H1 (cell line): ENCODE results near the gene SPG7. TPM values are rescaled to one million over a fixed set of nuclear protein-coding genes. Genes with fewer than 3 reads are reported as not detected.

Experiments used
- CTCF ChIA-PET: fragments of 300-600 bp; sonication (Branson Sonifier 250); formaldehyde crosslinking; loops from one replicate; lab custom pipeline; 2021; ENCODE audit not compliant: partially characterized antibody; lab: Charles Lee
- POLR2A ChIA-PET: fragments of 300-600 bp; sonication (Branson Sonifier 250); formaldehyde crosslinking; loops from one replicate; lab custom pipeline; 2021; ENCODE audit warnings: inconsistent platforms; ENCODE audit not compliant: partially characterized antibody; lab: Charles Lee
- DNase-seq, 2 experiments: peaks; one replicate each; pipeline versions ENCODE4 v3.0.0 to v3.0.0-alpha.2; 2010 to 2022; ENCODE audit warnings: low spot score in 2 of 2, low read depth in 1 of 2, mixed read lengths in 1 of 2
- FAIRE-seq: peaks from 2 replicates; lab custom pipeline; 2011; peaks lifted over from hg19 to GRCh38; lab: Jason Lieb, UNC
- H2AFZ ChIP-seq: 2 replicates; pipeline ENCODE4 v1.8.1; 2012; ENCODE audit warnings: low read length, inconsistent platforms
- H2AK5ac ChIP-seq: 2 replicates; pipeline ENCODE4 v1.6.1; 2013; ENCODE audit warnings: low read depth, low read length
- H2BK120ac ChIP-seq: replicated peaks from 2 replicates; pipeline ENCODE3; 2013; ENCODE audit warnings: low read depth, low read length, inconsistent platforms
- H2BK12ac ChIP-seq: 2 replicates; pipeline ENCODE4 v1.6.1; 2013; ENCODE audit warnings: low read depth, low read length
- H2BK15ac ChIP-seq: 2 replicates; pipeline ENCODE4 v1.6.1; 2013; ENCODE audit warnings: low read length
- H2BK20ac ChIP-seq: 2 replicates; pipeline ENCODE4 v1.6.1; 2013; ENCODE audit warnings: low read length
- H2BK5ac ChIP-seq: 2 replicates; pipeline ENCODE4 v1.6.1; 2013; ENCODE audit warnings: low read depth, low read length
- H3K14ac ChIP-seq: 2 replicates; pipeline ENCODE4 v1.6.1; 2013; ENCODE audit warnings: inconsistent platforms; ENCODE audit not compliant: insufficient read length
- H3K18ac ChIP-seq: 2 replicates; pipeline ENCODE4 v1.6.1; 2013; ENCODE audit warnings: low read length; ENCODE audit errors: extremely low read depth
- H3K23ac ChIP-seq: 2 replicates; pipeline ENCODE4 v1.6.1; 2013; ENCODE audit warnings: inconsistent platforms; ENCODE audit not compliant: insufficient read length
- H3K23me2 ChIP-seq: 2 replicates; pipeline ENCODE4 v1.6.1; 2013; ENCODE audit warnings: low read depth, low read length
- H3K27ac ChIP-seq: 2 replicates; pipeline ENCODE4 v1.6.1; 2011; ENCODE audit warnings: low read depth, low read length, inconsistent platforms
- H3K27me3 ChIP-seq, 4 experiments: replicated peaks in 1 of 4; 1 replicate in 1 of 4; 2 replicates in 3 of 4; pipeline versions ENCODE4 v1.6.1 to v1.8.1; 2011 to 2013; ENCODE audit warnings: low read length in 3 of 4, mild to moderate bottlenecking in 3 of 4, inconsistent platforms in 2 of 4, mixed read lengths in 2 of 4, moderate library complexity in 1 of 4; ENCODE audit not compliant: control insufficient read depth in 3 of 4, insufficient read depth in 3 of 4; ENCODE audit errors: extremely low read depth in 1 of 4
- H3K36me3 ChIP-seq, 4 experiments: 2 replicates each; pipeline versions ENCODE4 v1.6.1 to v1.8.1; 2011 to 2013; ENCODE audit warnings: mild to moderate bottlenecking in 4 of 4, low read length in 3 of 4, moderate library complexity in 2 of 4, control low read depth in 1 of 4, inconsistent platforms in 1 of 4; ENCODE audit not compliant: insufficient read depth in 4 of 4, control insufficient read depth in 2 of 4
- H3K4ac ChIP-seq: replicated peaks from 2 replicates; pipeline ENCODE3; 2013; ENCODE audit warnings: low read length, low read depth, mixed read lengths, inconsistent platforms; ENCODE audit not compliant: insufficient read length
- H3K4me1 ChIP-seq, 4 experiments: replicated peaks in 1 of 4; 1 replicate in 1 of 4; 2 replicates in 3 of 4; pipeline versions ENCODE4 v1.6.1 to v1.8.1; 2011 to 2013; ENCODE audit warnings: low read length in 3 of 4, inconsistent platforms in 2 of 4, mixed read lengths in 1 of 4; ENCODE audit not compliant: insufficient read depth in 4 of 4, control insufficient read depth in 3 of 4
- H3K4me2 ChIP-seq, 2 experiments: 2 replicates each; pipeline versions ENCODE4 v1.6.1 to v1.8.1; 2011 to 2013; ENCODE audit warnings: low read depth in 2 of 2, low read length in 2 of 2, control low read depth in 1 of 2, inconsistent platforms in 1 of 2, mild to moderate bottlenecking in 1 of 2; ENCODE audit not compliant: insufficient read depth in 1 of 2
- H3K4me3 ChIP-seq, 4 experiments: fragments of 200-600, 300-600 bp in 1 of 4; sonication (generic), shearing (Covaris generic), sonication (Bioruptor Twin) in 1 of 4; 2 replicates each; pipeline versions ENCODE4 v1.5.1 to v1.8.1; 2011 to 2016; ENCODE audit warnings: low read length in 4 of 4, low read depth in 3 of 4, control low read depth in 2 of 4, inconsistent platforms in 2 of 4, mild to moderate bottlenecking in 2 of 4, mixed read lengths in 1 of 4, moderate library complexity in 1 of 4; ENCODE audit not compliant: insufficient read depth in 2 of 4; ENCODE audit errors: extremely low read depth in 1 of 4
- H3K56ac ChIP-seq: replicated peaks from 2 replicates; pipeline ENCODE3; 2013; ENCODE audit warnings: low read depth, mild to moderate bottlenecking, mixed read lengths, low read length, inconsistent platforms; ENCODE audit not compliant: insufficient read length
- H3K79me1 ChIP-seq: 2 replicates; pipeline ENCODE4 v1.6.1; 2013; ENCODE audit warnings: low read depth, low read length, control low read depth
- H3K79me2 ChIP-seq, 2 experiments: 2 replicates each; pipeline versions ENCODE4 v1.6.1 to v1.8.1; 2012 to 2013; ENCODE audit warnings: low read length in 2 of 2, mild to moderate bottlenecking in 2 of 2, inconsistent platforms in 1 of 2; ENCODE audit not compliant: insufficient read depth in 2 of 2, control insufficient read depth in 1 of 2
- H3K9ac ChIP-seq, 4 experiments: replicated peaks in 1 of 4; 1 replicate in 1 of 4; 2 replicates in 3 of 4; pipeline versions ENCODE4 v1.6.1 to v1.8.1; 2011 to 2013; ENCODE audit warnings: low read depth in 3 of 4, low read length in 3 of 4, control low read depth in 2 of 4, mild to moderate bottlenecking in 2 of 4, moderate library complexity in 2 of 4, inconsistent platforms in 1 of 4; ENCODE audit errors: extremely low read depth in 1 of 4
- H3K9me3 ChIP-seq, 2 experiments: 2 replicates each; pipeline versions ENCODE4 v1.6.1 to v1.8.1; 2012 to 2013; ENCODE audit warnings: mild to moderate bottlenecking in 2 of 2, moderate library complexity in 2 of 2, control low read depth in 1 of 2, inconsistent platforms in 1 of 2, low read depth in 1 of 2, low read length in 1 of 2, mixed read lengths in 1 of 2; ENCODE audit not compliant: insufficient read depth in 2 of 2
- H4K20me1 ChIP-seq, 2 experiments: replicated peaks in 1 of 2; 2 replicates each; pipeline versions ENCODE3 to v1.8.1; 2011 to 2013; ENCODE audit warnings: inconsistent platforms in 2 of 2, low read length in 2 of 2, mild to moderate bottlenecking in 1 of 2; ENCODE audit not compliant: insufficient read depth in 2 of 2, control insufficient read depth in 1 of 2
- H4K5ac ChIP-seq: 2 replicates; pipeline ENCODE4 v1.6.1; 2013; ENCODE audit warnings: low read length, low read depth, mixed read lengths, inconsistent platforms; ENCODE audit not compliant: insufficient read length
- H4K8ac ChIP-seq: 2 replicates; pipeline ENCODE4 v1.8.0; 2013; ENCODE audit warnings: mild to moderate bottlenecking, moderate library complexity, low read length, inconsistent platforms; ENCODE audit not compliant: insufficient read depth; ENCODE audit errors: extremely low read depth
- H4K91ac ChIP-seq: replicated peaks from 2 replicates; pipeline ENCODE3; 2013; ENCODE audit warnings: low read length, mixed read lengths, inconsistent platforms; ENCODE audit not compliant: insufficient read length
- CEBPB ChIP-seq: IDR thresholded peaks from 2 replicates; pipeline ENCODE4 v1.6.1; 2012; ENCODE audit warnings: low read depth, low read length
- EP300 ChIP-seq, 2 experiments: IDR thresholded peaks; 1 replicate in 1 of 2; 2 replicates in 1 of 2; pipeline ENCODE4 v1.6.1; 2011 to 2012; ENCODE audit warnings: low read depth in 2 of 2, low read length in 2 of 2, mild to moderate bottlenecking in 2 of 2, borderline replicate concordance in 1 of 2, inconsistent platforms in 1 of 2, moderate library complexity in 1 of 2
- FOSL1 ChIP-seq: IDR thresholded peaks from 2 replicates; pipeline ENCODE4 v1.6.1; 2011; ENCODE audit warnings: mild to moderate bottlenecking, low read depth, low read length, moderate library complexity; ENCODE audit not compliant: insufficient read depth
- HDAC2 ChIP-seq, 2 experiments: fragments of 300-600 bp in 1 of 2; sonication (generic) in 1 of 2; IDR thresholded peaks; 2 replicates each; pipeline ENCODE4 v1.6.1; 2011 to 2012; ENCODE audit warnings: low read depth in 2 of 2, low read length in 2 of 2, mild to moderate bottlenecking in 2 of 2, moderate library complexity in 2 of 2, borderline replicate concordance in 1 of 2, inconsistent platforms in 1 of 2
- JUN ChIP-seq: IDR thresholded peaks from 2 replicates; pipeline ENCODE4 v1.6.1; 2011; ENCODE audit warnings: low read depth, mild to moderate bottlenecking, improper control_type of control experiment, low read length
- NANOG ChIP-seq: IDR thresholded peaks from 2 replicates; pipeline ENCODE4 v1.6.1; 2011; ENCODE audit warnings: low read length, low read depth, mild to moderate bottlenecking, inconsistent platforms; ENCODE audit not compliant: insufficient read depth, poor library complexity, severe bottlenecking
- RBBP5 ChIP-seq: IDR thresholded peaks from 2 replicates; pipeline ENCODE4 v1.7.1; 2012; ENCODE audit warnings: low read depth, mild to moderate bottlenecking, inconsistent platforms, low read length, moderate library complexity, borderline replicate concordance
- RFX5 ChIP-seq: IDR thresholded peaks from 2 replicates; pipeline ENCODE4 v1.6.1; 2011; ENCODE audit warnings: low read depth, low read length, improper control_type of control experiment, borderline replicate concordance
- SP4 ChIP-seq: IDR thresholded peaks from 2 replicates; pipeline ENCODE4 v1.6.1; 2012; ENCODE audit warnings: low read length, inconsistent platforms
- SRF ChIP-seq: IDR thresholded peaks from 2 replicates; pipeline ENCODE4 v1.6.1; 2011; ENCODE audit warnings: mild to moderate bottlenecking, low read depth, low read length, moderate library complexity
- USF2 ChIP-seq: IDR thresholded peaks from 2 replicates; pipeline ENCODE4 v1.6.1; 2011; ENCODE audit warnings: low read length, improper control_type of control experiment
- WGBS, 2 experiments: shearing (Covaris generic) in 1 of 2; methylation state at CpG; one replicate each; pipeline versions ENCODE4 v1.1.6 to v1.1.7; 2013 to 2015; ENCODE audit warnings: low lambda C conversion rate in 2 of 2, mixed read lengths in 2 of 2, inconsistent platforms in 1 of 2, low coverage in 1 of 2, missing lambda C conversion rate in 1 of 2; ENCODE audit not compliant: insufficient replicate concordance in 2 of 2, insufficient coverage in 1 of 2, insufficient read length in 1 of 2; ENCODE audit errors: extremely low coverage in 1 of 2, missing lambda C conversion rate in 1 of 2; 5-methylcytosine and 5-hydroxymethylcytosine counted together
- polyA plus RNA-seq, 7 experiments: library from polyadenylated mRNA; depleted of rRNA in 3 of 7; stranded (reverse) in 5 of 7; unstranded in 2 of 7; fragments of >200 nt in 5 of 7; fragments of 200-250 nt in 2 of 7; gene quantifications; 1 replicate in 5 of 7; 2 replicates in 1 of 7; 4 replicates in 1 of 7; pipeline versions ENCODE4 v1.2.1 to v1.2.3, GENCODE V29; 2011 to 2013; ENCODE audit warnings: missing spikeins in 2 of 7, mixed read lengths in 2 of 7
- total RNA-seq: library from RNA; stranded (reverse); fragmentation: NEBNext Ultra II Directional; extraction: Animal tissue kit (Norgen Biotek cat#: 25700); gene quantifications from 2 replicates; pipeline ENCODE4 v1.2.1, GENCODE V29; 2021

Gene SPG7
- total and polyA plus RNA-seq, 2 of the 8 experiments (the other 6 are each of a cell fraction or from before 2014, with no cell fraction given), result 72.1 to 113 TPM

DNA sequence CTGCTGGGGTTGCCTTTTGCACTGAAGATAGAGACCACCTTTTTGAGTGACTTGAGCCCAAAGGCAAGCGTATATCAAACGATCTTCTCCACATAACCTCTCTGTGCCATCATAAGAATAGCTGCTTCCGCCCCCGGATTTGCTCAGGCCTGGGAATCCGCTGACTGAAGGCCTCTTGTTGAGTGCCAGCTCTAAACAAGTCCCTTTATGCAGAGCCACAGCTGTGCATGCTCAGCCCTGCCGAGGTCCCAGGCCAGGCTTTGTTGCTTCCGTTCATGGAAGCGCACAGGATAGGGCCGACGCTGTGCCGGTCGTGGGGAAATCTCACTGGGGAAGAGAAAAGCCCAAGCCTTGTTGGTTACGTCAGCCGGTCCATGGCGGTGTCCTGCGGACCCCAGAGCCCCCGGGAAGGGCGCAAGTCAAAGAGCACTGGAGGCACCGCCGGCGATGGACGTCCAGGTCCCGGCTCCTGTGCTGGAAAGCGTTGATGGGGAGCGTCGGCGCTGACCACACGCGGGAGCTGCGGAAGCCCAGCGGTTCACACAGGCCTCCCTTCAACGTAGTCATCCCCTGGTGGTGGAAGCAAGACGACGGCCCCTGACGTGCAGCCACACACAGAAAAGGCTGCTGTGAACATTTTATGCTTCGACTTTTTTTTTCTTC, 28.8 kb downstream of the SPG7 start:
- Histone ChIP-seq H3K18ac (no peak overlapping the region), H3K14ac (no peak overlapping the region), H4K8ac (no peak overlapping the region), H3K4ac (no peak overlapping the region), H3K23ac (no peak overlapping the region), H2AFZ (no peak overlapping the region), H3K27ac (no peak overlapping the region), H2BK120ac (no peak overlapping the region), H2BK12ac (no peak overlapping the region), H3K36me3 (peaks cover 17 to 59% (median 41%) of the 10 kb centered on the region in 4 experiments; a peak in 7 of 8 replicates), H3K23me2 (no peaks in the 10 kb centered on the region), H2AK5ac (no peak overlapping the region), H3K4me3 (no peak overlapping the region), H4K91ac (no peak overlapping the region), H3K56ac (no peak overlapping the region), H3K9ac (no peak overlapping the region), H4K5ac (no peak overlapping the region), H4K20me1 (peaks cover 6 to 19% of the 10 kb centered on the region in 2 experiments), H2BK20ac (no peak overlapping the region), H3K79me1 (peaks cover 5% of the 10 kb centered on the region), H3K4me2 (no peak overlapping the region), H3K27me3 (no peaks in the 10 kb centered on the region), H3K79me2 (peaks cover 0 to 3% of the 10 kb centered on the region in 2 experiments; a peak in 1 of 4 replicates), H3K4me1 (no peaks in the 10 kb centered on the region), H2BK5ac (no peak overlapping the region), H2BK15ac (no peak overlapping the region), H3K9me3 (no peaks in the 10 kb centered on the region)
- 92% methylated on average over 36 of the region's 36 CpGs; no CpG with 5 or more reads in 1 of the 2 experiments for WGBS, 2 experiments
- FAIRE-seq, result no peak
- POLR2A ChIA-PET, result interaction anchor here (0.9 to 7.2 kb wide), 6 partner anchors 14 to 311 kb away, joined by 3 to 47 read pairs (median 4); no protein-coding TSS in a partner anchor
- CTCF ChIA-PET, result interaction anchor here (0.9 kb wide), 1 partner anchor 8 kb away, joined by 3 read pairs; no protein-coding TSS in a partner anchor
- DNase-seq, result no peak
- TF ChIP-seq RBBP5 (no peak), HDAC2 (IDR thresholded peaks at IDR 0.05; ENCODE audit: borderline replicate concordance in 1 of 2, low read depth in 2 of 2, low read length in 2 of 2) (no peak), NANOG (no peak), JUN (no peak), RFX5 (no peak), SRF (no peak), EP300 (IDR thresholded peaks at IDR 0.05; ENCODE audit: borderline replicate concordance in 1 of 2, low read depth in 2 of 2, low read length in 2 of 2) (no peak), FOSL1 (no peak), USF2 (no peak), CEBPB (no peak), SP4 (no peak)
